GM23338 (cell line): Measurements from ENCODE around the gene SPCS1. TPM values are rescaled to one million over a fixed set of nuclear protein-coding genes. Genes with fewer than 3 reads are reported as not detected.

Experiments
- ATAC-seq: fragments of 200-7000 bp; cut with Tn5 transposase; 3 replicates; pipeline ENCODE4 v1.9.1; 2020
- DNase-seq: peaks from one replicate; pipeline ENCODE4 v3.0.0-alpha.2; 2015; ENCODE audit warnings: low spot score
- H2AFZ ChIP-seq: fragments of 200-600 bp; sonication (generic); 2 replicates; pipeline ENCODE4 v1.8.0; 2016; ENCODE audit warnings: antibody characterized with exemption, mild to moderate bottlenecking, moderate library complexity
- H3F3A ChIP-seq: fragments of 200-600 bp; sonication (generic); replicated peaks from 2 replicates; pipeline ENCODE4 v1.8.0; 2017; ENCODE audit warnings: antibody characterized with exemption, mixed run types, low read depth
- H3K27ac ChIP-seq: fragments of 200-600 bp; sonication (generic); 2 replicates; pipeline ENCODE4 v1.6.1; 2016; ENCODE audit warnings: low read depth
- H3K27me3 ChIP-seq: fragments of 200-600 bp; sonication (generic); 2 replicates; pipeline ENCODE4 v1.8.0; 2016; ENCODE audit warnings: mild to moderate bottlenecking, mixed run types, moderate library complexity; ENCODE audit not compliant: insufficient read depth
- H3K36me3 ChIP-seq: fragments of 200-600 bp; sonication (generic); 2 replicates; pipeline ENCODE4 v1.8.0; 2016; ENCODE audit warnings: mild to moderate bottlenecking; ENCODE audit not compliant: insufficient read depth
- H3K4me1 ChIP-seq: fragments of 200-600 bp; sonication (generic); 2 replicates; pipeline ENCODE4 v1.8.0; 2016; ENCODE audit warnings: mild to moderate bottlenecking, moderate library complexity; ENCODE audit not compliant: insufficient read depth
- H3K4me2 ChIP-seq: fragments of 200-600 bp; sonication (generic); 2 replicates; pipeline ENCODE4 v1.7.1; 2017; ENCODE audit warnings: mixed run types
- H3K4me3 ChIP-seq: fragments of 200-600 bp; sonication (generic); 2 replicates; pipeline ENCODE4 v1.6.1; 2016; ENCODE audit warnings: mixed run types
- H3K79me2 ChIP-seq: fragments of 200-600 bp; sonication (generic); replicated peaks from 2 replicates; pipeline ENCODE4 v1.8.0; 2017; ENCODE audit warnings: mild to moderate bottlenecking; ENCODE audit not compliant: insufficient read depth
- H3K9me2 ChIP-seq: fragments of 200-600 bp; sonication (generic); 2 replicates; pipeline ENCODE4 v1.8.0; 2017; ENCODE audit not compliant: insufficient read depth
- H4K20me1 ChIP-seq: fragments of 200-600 bp; sonication (generic); replicated peaks from 2 replicates; pipeline ENCODE4 v1.8.0; 2017; ENCODE audit warnings: mild to moderate bottlenecking; ENCODE audit not compliant: insufficient read depth
- H3K27ac Mint-ChIP-seq: 2 replicates; pipeline ENCODE4 v1.8.0; 2020; ENCODE audit warnings: inconsistent platforms, mild to moderate bottlenecking, moderate library complexity, mixed read lengths
- H3K27me3 Mint-ChIP-seq: 3 replicates; pipeline ENCODE4 v1.8.0; 2022; ENCODE audit warnings: low read depth, mild to moderate bottlenecking, moderate library complexity, mixed read lengths, inconsistent platforms; ENCODE audit not compliant: insufficient read depth, poor library complexity
- H3K36me3 Mint-ChIP-seq: 3 replicates; pipeline ENCODE4 v1.8.0; 2021; ENCODE audit warnings: low read depth, mild to moderate bottlenecking, inconsistent platforms, moderate library complexity, mixed read lengths
- H3K4me1 Mint-ChIP-seq: 3 replicates; pipeline ENCODE4 v1.8.0; 2020; ENCODE audit warnings: mild to moderate bottlenecking, inconsistent platforms, mixed read lengths
- H3K4me3 Mint-ChIP-seq: 3 replicates; pipeline ENCODE4 v1.8.0; 2021; ENCODE audit warnings: moderate library complexity, mild to moderate bottlenecking, inconsistent platforms, mixed read lengths
- H3K9me3 Mint-ChIP-seq: 3 replicates; pipeline ENCODE4 v1.8.0; 2020; ENCODE audit warnings: moderate library complexity, mild to moderate bottlenecking, inconsistent platforms, mixed read lengths
- CREB1 ChIP-seq: fragments of 250-450 bp; sonication (Bioruptor Pico); IDR thresholded peaks from 2 replicates; pipeline ENCODE4 v1.5.0; 2020; ENCODE audit warnings: low read depth, mild to moderate bottlenecking, moderate library complexity
- EZH2 ChIP-seq: fragments of 200-600 bp; sonication (generic); IDR thresholded peaks from one replicate; pipeline ENCODE4 v1.8.0; 2017; ENCODE audit warnings: antibody characterized with exemption, mild to moderate bottlenecking, low read depth; ENCODE audit not compliant: unreplicated experiment
- EZH2phosphoT487 ChIP-seq: fragments of 200-600 bp; sonication (generic); IDR thresholded peaks from one replicate; pipeline ENCODE4 v1.8.1; 2018; ENCODE audit warnings: antibody characterized with exemption; ENCODE audit not compliant: unreplicated experiment
- JUNB ChIP-seq: IDR thresholded peaks from one replicate; pipeline ENCODE4 v1.6.1; 2016; ENCODE audit warnings: antibody characterized with exemption; ENCODE audit not compliant: unreplicated experiment
- NANOG ChIP-seq: IDR thresholded peaks from 2 replicates; pipeline ENCODE4 v1.6.1; 2016; ENCODE audit warnings: antibody characterized with exemption, borderline replicate concordance
- POLR2AphosphoS5 ChIP-seq: IDR thresholded peaks from 2 replicates; pipeline ENCODE4 v1.6.1; 2016; ENCODE audit warnings: antibody characterized with exemption, low read depth
- REST ChIP-seq: IDR thresholded peaks from one replicate; pipeline ENCODE4 v1.6.1; 2018; ENCODE audit warnings: antibody characterized with exemption; ENCODE audit not compliant: unreplicated experiment
- STAT1 ChIP-seq: IDR thresholded peaks from one replicate; pipeline ENCODE4 v1.6.1; 2016; ENCODE audit warnings: antibody characterized with exemption; ENCODE audit not compliant: unreplicated experiment
- ZNF114 ChIP-seq: fragments of 250-450 bp; sonication (Bioruptor Pico); IDR thresholded peaks from 2 replicates; pipeline ENCODE4 v1.5.0; 2020; ENCODE audit warnings: mild to moderate bottlenecking, moderate library complexity
- ZNF331 ChIP-seq: fragments of 250-450 bp; sonication (Bioruptor Pico); IDR thresholded peaks from 2 replicates; pipeline ENCODE4 v1.5.0; 2020; ENCODE audit warnings: low read depth, mild to moderate bottlenecking, moderate library complexity
- long read RNA-seq: library from polyadenylated mRNA; unstranded; transcript quantifications from one replicate; pipeline ENCODE4 v2.0.0, GENCODE V29; 2020; ENCODE audit not compliant: unreplicated experiment
- polyA plus RNA-seq: library from polyadenylated mRNA; unstranded; fragments of >200 nt; fragmentation: Nextera tagmentation; extraction: Ambion mirVana; gene quantifications from 2 replicates; pipeline ENCODE4 v1.2.1, GENCODE V29; 2016
- total RNA-seq: library from RNA; depleted of rRNA; stranded (reverse); fragments of >200 nt; shearing (Covaris generic); gene quantifications from 2 replicates; pipeline ENCODE4 v1.2.3, GENCODE V29; 2014; rRNA removed
- TF ChIP-seq, protein P1 (sequence below): IDR thresholded peaks from 2 replicates; pipeline ENCODE4 v1.6.1; 2016; ENCODE audit warnings: antibody characterized with exemption
- TF ChIP-seq, protein P2 (sequence below), 2 experiments: fragments of 200-600 bp in 1 of 2; sonication (generic) in 1 of 2; conservative IDR thresholded peaks; 2 replicates each; pipeline versions ENCODE4 v1.5.1 to v1.6.1; 2016 to 2017; ENCODE audit warnings: antibody characterized with exemption in 2 of 2, low read depth in 2 of 2, mild to moderate bottlenecking in 2 of 2, moderate library complexity in 1 of 2

Gene SPCS1
- 165 and 187 TPM in 2 replicates for total RNA-seq
- polyA plus RNA-seq, result 277 and 288 TPM in 2 replicates
- long read RNA-seq, full-length matches to known transcripts, result 175 of 186 reads
- long read RNA-seq, partial matches to known transcripts, result 5 of 186 reads
- long read RNA-seq, other reads (novel, unspliced or antisense), result 6 of 186 reads

- Mint-ChIP-seq H3K36me3 (peaks cover 16% of the 10 kb centered on the region), H3K4me1 (peaks cover 13% of the 10 kb centered on the region), H3K27ac (peak within 1 kb of the TSS; percentile 91), H3K4me3 (peak within 1 kb of the TSS; percentile 99), H3K9me3 (no peaks in the 10 kb centered on the region), H3K27me3 (peaks cover 14% of the 10 kb centered on the region)
- peaks cover 3% of the 10 kb centered on the region; the same call in 1 of the 2 replicates for H3F3A ChIP-seq
- ATAC-seq (peak; percentile 95), DNase-seq (peak; percentile 93)
- H3K9me2 ChIP-seq, result no peaks in the 10 kb centered on the region
- H3K4me2 ChIP-seq, result peak within 1 kb of the TSS; percentile 100
- H3K4me1 ChIP-seq, result peaks cover 10% of the 10 kb centered on the region
- H4K20me1 ChIP-seq, result peaks cover 15% of the 10 kb centered on the region
- H3K79me2 ChIP-seq, result peaks cover 50% of the 10 kb centered on the region
- H2AFZ ChIP-seq, result peak within 1 kb of the TSS; percentile 98
- no peaks in the 10 kb centered on the region for H3K27me3 ChIP-seq
- peak within 1 kb of the TSS; percentile 80; the same call in 1 of the 2 replicates for H3K27ac ChIP-seq
- TF ChIP-seq, protein P1, sequence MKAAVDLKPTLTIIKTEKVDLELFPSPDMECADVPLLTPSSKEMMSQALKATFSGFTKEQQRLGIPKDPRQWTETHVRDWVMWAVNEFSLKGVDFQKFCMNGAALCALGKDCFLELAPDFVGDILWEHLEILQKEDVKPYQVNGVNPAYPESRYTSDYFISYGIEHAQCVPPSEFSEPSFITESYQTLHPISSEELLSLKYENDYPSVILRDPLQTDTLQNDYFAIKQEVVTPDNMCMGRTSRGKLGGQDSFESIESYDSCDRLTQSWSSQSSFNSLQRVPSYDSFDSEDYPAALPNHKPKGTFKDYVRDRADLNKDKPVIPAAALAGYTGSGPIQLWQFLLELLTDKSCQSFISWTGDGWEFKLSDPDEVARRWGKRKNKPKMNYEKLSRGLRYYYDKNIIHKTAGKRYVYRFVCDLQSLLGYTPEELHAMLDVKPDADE, result peak; percentile 83
- TF ChIP-seq ZNF114, result no peak
- TF ChIP-seq STAT1, result no peak
- peak; percentile 72 for TF ChIP-seq CREB1 (CRISPR knock-in tag)
- peak; percentile 88 for TF ChIP-seq POLR2AphosphoS5
- peak within 1 kb of the TSS; percentile 99 for H3K4me3 ChIP-seq
- peaks cover 14% of the 10 kb centered on the region for H3K36me3 ChIP-seq
These were observed at the start of gene SPCS1, which contains the start of gene GLT8D1 for GRCh38 chr3:52705688-52706686. SPCS1 (plus strand) TSS chr3:52706106; CDS start chr3:52706247, 141 bp downstream. GLT8D1 (minus strand) TSS chr3:52705791; CDS start chr3:52700460, 5,331 bp downstream.

GRCh38 chr3:52660046-52660445 is 45.9 kb upstream of the SPCS1 start:
- Histone ChIP-seq H3K9me2 (no peaks in the 10 kb centered on the region), H3K27ac (no peak overlapping the region), H3K4me3 (no peak overlapping the region), H3K4me2 (no peak overlapping the region), H2AFZ (no peak overlapping the region), H3K79me2 (no peaks in the 10 kb centered on the region), H3F3A (no peaks in the 10 kb centered on the region), H3K36me3 (peaks cover 50% of the 10 kb centered on the region), H4K20me1 (no peaks in the 10 kb centered on the region; the same call in 1 of the 2 replicates), H3K27me3 (no peaks in the 10 kb centered on the region), H3K4me1 (no peaks in the 10 kb centered on the region)
- H3K27me3 Mint-ChIP-seq, result peaks cover 2% of the 10 kb centered on the region
- peaks cover 65% of the 10 kb centered on the region for H3K36me3 Mint-ChIP-seq
- H3K4me1 Mint-ChIP-seq, result peaks cover 4% of the 10 kb centered on the region; the same call in 2 of the 3 replicates
- H3K27ac Mint-ChIP-seq, result no peak overlapping the region
- ATAC-seq (no peak), DNase-seq (no peak)
- H3K9me3 Mint-ChIP-seq, result no peaks in the 10 kb centered on the region
- no peak overlapping the region for H3K4me3 Mint-ChIP-seq
- TF ChIP-seq EZH2phosphoT487, result no peak
- TF ChIP-seq JUNB, result no peak
- TF ChIP-seq ZNF331 (CRISPR knock-in tag), result no peak
- no peak for TF ChIP-seq REST
- no peak for TF ChIP-seq STAT1
- TF ChIP-seq, protein P2, sequence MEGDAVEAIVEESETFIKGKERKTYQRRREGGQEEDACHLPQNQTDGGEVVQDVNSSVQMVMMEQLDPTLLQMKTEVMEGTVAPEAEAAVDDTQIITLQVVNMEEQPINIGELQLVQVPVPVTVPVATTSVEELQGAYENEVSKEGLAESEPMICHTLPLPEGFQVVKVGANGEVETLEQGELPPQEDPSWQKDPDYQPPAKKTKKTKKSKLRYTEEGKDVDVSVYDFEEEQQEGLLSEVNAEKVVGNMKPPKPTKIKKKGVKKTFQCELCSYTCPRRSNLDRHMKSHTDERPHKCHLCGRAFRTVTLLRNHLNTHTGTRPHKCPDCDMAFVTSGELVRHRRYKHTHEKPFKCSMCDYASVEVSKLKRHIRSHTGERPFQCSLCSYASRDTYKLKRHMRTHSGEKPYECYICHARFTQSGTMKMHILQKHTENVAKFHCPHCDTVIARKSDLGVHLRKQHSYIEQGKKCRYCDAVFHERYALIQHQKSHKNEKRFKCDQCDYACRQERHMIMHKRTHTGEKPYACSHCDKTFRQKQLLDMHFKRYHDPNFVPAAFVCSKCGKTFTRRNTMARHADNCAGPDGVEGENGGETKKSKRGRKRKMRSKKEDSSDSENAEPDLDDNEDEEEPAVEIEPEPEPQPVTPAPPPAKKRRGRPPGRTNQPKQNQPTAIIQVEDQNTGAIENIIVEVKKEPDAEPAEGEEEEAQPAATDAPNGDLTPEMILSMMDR (conservative IDR thresholded peaks at IDR 0.05; ENCODE audit: low read depth in 2 of 2), result no peak
- TF ChIP-seq NANOG, result no peak
- TF ChIP-seq, protein P1, result no peak
- TF ChIP-seq ZNF114, result no peak
- no peak for TF ChIP-seq EZH2
